COR-L47 (cell line): ENCODE data around the gene ABHD3.
"Not testable (repeated sequence)": the region's sequence is repeated elsewhere in the genome, so short reads cannot be mapped to it uniquely, and the experiment has no call there.

Experiments
- DNase-seq: peaks from one replicate; lab custom pipeline; 2025; lab: John Stamatoyannopoulos, UW

The ABHD3 gene

DNA sequence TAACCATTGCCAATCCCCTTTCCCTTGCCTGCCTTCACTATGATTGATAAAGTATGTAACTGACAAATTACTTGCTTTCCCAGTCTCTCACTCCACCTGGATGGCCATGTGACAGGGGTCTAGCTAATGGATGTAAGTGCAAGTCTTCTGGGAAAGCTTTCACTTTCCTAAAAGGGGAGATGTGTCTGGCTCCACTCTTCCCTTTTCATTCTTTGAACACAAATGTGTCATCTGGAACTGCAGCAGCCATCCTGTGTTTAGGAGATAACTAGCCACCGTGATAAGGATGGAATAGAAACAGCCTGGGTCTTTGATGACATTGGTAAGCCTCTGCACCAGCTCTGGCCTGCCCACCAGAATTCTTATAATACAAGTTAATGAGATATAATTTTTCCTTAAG, 54.3 kb downstream of the ABHD3 start:
- DNase-seq = no peak

DNA sequence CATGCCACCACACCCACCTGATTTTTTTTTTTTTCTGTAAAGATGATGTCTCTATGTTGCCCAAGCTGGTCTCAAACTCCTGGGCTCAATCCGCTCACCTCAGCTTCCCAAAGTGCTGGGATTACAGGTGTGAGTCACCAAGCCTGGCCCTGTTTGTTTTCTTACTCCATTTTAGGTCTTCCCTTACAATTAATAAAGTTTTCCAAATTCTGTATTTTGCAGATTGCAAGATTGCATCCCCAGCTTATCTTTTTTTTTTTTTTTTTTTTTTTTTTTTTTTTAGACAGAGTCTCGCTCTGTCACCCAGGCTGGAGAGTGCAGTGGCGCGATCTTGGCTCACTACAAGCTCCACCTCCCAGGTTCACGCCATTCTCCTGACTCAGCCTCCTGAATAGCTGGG, 64.2 kb downstream of the ABHD3 start:
- not testable (repeated sequence) for DNase-seq

DNA sequence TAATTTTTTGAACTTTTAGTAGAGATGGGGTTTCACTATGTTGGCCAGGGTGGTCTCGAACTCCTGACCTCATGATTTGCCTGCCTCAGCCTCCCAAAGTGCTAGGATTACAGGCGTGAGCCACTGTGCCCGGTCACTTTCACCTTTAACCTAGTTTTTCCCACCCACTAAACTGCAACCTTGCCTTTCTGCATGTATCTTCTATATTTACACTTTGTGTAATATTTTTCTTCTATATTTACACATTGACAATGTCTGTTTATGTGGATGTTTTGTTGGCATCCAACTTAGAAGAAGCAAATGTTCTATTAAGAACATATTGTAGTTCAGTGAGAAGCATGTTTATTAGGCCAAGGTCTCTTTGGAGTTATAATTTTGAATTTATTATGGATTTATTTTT, 65.8 kb downstream of the ABHD3 start:
- DNase-seq = no peak

DNA sequence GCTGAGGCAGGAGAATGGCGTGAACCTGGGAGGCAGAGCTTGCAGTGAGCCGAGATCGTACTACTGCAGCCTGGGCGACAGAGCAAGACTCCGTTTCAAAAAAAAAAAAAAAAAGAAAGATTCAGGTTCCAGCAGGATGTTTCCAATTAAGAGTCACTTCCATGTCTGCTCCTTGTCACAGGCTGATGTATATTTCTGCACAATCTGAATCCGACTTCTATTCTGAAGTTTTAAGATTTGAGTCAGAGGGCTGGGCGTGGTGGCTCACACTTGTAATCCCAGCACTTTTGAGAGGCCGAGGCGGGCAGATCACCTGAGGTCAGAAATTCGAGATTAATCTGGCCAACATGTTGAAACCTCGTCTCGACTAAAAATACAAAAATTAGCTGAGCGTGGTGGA, 67.8 kb downstream of the ABHD3 start:
- no peak for DNase-seq

DNA sequence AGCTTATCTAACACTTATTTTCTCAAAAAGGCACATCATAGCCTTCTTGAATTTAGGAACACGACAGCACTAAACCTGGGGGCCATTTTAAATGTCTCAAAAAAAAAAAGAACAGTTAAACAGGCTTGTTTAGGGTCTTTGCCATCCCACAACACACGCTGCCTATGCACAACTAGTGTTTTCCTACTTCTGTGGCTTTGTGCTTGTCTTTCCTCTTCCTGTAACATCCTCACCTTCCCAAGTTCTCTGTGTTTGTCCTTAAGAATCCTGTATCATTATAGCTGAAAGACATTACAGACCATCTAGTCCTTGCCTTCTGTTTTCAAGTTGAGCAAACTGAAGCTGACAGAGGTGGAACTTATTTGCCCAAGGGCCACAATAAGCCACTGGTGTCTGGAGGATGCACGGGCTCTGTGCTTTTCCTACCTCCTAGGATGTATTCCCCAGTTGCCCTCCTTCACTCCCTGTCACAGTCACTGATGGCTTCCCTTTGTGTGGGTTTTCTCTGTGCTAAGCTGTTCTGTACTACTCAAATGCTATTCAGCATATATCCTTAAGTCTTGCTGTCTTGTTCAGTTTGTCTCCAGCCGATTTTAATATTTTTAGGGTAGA, 69.9 kb downstream of the ABHD3 start:
- DNase-seq = no peak

DNA sequence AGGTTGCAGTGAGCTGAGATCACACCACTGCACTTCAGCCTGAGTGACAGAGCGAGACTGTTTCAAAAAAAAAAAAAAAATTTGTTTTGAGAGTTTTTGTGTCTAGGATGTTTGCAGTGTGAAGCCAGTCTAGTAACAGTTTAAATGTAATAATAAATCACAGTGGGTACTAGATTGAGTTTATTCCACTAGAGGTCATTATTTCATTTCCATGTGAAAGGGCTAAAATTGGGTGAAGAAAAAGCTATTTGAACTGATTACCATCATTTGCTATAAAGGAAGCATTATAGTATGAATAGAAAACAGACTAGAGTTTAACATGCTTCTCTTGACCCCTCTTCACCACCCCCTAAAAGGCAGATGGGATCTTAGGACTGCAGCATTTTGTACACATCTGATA, 72.2 kb downstream of the ABHD3 start:
- no peak for DNase-seq

DNA sequence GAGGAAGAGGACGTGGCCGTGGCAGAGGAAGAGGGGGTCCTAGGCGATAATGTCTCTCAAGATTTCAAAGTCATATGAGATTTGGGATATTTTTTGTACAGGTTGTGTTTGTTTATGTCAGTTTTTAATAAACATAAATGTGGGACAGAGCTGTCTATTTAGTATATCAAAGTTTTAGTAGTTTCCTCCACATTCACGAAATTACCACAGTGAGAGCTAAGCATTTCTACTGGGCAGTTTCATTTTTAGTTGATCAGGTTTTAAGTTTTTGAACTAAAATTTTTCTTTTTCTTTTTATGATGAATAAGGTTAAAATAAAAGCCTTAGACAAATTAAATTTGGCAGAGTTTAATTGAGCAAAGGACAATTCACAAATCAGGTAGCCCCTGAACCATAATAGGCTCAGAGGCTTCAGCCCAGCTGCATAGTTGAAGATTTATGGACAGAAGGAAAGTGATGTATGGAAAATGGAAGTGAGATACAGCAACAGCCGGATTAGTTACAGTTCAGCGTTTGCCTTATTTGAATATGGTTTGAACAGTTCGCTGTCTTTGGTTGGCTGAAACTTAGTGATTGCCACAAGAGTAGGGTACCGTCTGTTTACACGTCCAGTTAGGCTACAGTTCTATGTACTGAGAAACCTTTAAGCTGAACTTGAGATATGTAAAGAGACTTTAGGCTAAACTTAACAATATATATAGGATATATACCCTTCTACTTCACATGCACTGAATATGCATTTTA, 75.3 kb downstream of the ABHD3 start:
- no peak for DNase-seq

DNA sequence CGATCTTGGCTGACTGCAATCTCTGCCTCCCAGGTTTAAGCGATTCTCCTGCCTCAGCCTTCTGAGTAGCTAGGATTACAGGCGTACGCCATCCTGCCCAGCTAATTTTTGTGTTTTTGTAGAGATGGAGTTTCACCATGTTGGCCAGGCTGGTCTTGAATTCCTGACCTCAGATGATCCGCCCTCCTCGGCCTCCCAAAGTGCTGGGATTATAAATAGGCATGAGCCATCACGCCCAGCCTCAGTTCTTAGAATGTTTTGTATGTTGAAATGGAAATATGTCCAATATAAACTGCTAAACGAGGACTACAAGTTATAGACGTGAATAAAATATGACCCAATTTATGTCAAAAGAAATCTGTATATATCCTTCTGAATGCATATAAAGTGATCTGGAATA, 82.9 kb downstream of the ABHD3 start:
- not testable (repeated sequence) for DNase-seq

DNA sequence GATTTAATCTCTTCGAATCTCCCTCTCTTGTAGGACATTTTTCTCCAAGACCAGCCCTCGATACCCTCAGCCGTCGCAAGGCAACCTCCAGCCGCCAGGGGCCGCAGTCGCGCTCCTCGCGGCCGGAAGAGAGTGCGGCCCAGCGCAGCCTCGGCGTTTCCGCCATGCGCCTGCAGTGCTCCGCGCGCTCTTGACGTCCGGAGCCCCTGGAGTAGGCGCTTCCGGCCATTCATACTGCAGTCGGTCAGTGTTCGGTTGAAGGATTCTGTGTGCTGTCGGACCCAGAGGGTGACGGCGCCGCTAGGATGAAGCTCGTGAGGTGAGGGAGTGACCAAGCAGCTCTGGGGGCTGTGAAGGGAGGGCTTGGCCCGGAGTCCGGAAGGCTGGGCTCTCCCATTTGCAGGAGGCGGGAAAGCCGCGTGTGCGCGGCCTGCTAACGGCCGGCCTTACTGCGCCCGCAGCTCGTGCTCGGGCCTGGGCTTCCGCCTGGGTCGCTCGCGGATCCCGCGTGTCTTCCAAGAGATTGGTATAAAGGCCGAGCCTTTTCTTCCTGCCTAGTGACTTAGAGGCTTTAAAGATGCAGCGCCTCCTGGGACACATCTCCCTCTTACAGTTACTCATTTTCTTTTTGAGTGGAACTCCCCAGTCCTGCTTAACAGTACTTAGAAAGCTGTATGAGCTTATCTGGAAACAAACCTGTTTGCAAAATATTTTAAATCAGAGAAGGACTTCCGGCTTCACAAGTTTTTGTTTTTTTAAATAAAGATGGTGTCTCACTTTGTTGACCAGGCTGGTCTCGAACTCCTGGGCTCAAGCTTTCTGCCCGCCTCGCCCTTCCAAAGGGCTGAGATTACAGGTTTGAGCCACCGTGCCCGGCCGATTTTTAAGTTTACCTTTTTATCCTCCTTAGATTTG, 92.2 kb downstream of the ABHD3 start, which contains the start of gene SNRPD1:
Gene SNRPD1 (plus strand): TSS at position 190 of the 915 bp plus-strand sequence. CDS start 116 bp downstream, at position 306.
- peak; percentile 95 for DNase-seq

DNA sequence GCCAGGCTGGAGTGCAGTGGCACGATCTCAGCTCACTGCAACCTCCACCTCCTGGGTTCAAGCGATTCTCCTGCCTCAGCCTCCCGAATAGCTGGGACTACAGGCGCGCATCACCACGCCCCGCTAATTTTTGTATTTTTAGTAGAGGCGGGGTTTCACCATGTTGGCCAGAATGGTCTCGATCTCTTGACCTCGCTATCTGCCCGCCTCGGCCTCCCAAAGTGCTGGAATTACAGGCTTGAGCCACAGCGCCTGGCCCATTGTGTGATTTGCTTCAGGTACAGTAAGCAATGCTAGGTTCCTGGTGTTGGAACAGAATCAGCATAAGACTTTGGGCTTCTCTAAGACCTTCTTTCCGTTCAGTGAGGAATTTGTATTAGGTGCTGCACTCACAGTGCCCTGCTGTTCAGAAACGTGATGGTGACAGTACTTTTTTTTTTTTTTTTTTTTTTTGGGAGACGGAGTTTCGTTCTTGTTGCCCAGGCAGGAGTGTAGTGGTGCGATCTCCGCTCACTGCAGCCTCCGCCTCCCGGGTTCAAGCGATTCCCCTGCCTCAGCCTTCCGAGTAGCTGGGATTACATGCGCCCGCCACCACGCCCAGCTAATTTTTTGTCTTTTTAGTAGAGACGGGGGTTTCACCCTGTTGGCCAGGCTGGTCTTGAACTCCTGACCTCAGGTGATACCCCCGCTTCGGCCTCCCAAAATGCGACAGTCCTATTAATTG, 93.0 kb downstream of the ABHD3 start:
- not testable (repeated sequence) for DNase-seq

DNA sequence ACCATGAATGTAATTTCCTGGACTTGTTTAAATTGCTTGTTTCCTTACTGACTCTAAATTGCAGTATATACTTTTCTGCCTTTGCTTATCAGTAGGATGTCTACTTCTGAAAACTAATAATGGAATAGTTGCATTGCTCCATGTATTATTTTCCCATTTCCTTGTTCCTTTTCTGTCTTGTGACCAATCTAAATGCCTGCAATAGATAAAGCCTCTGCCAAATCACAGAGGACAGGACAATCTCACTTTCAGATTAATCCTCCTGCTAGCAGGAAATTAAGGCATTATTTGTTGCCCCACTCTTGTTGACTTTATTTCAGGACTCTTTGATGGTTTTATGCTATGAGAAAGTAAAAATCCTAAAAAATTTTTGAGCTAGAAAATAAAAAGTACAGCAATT, 99.4 kb downstream of the ABHD3 start:
- no peak for DNase-seq

DNA sequence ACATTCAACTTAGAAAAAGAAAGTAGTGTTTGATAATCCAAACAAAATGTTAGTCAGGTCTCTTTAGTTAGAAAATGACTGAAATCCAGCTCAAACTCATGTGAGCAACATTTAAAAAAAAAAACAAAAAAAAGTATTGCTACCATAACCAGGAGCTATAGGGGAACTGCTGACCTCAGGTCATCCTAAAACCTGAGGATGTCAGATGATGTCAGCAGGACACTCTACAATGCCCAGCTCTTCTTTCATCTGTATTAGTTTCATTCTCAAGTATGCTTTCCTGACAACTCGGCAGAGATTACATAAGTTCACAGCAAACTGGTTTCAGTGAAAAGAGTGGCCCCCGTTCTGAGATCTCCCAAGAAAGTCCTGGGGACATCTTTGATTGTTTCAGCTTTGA, 99.9 kb downstream of the ABHD3 start:
- DNase-seq = no peak

DNA sequence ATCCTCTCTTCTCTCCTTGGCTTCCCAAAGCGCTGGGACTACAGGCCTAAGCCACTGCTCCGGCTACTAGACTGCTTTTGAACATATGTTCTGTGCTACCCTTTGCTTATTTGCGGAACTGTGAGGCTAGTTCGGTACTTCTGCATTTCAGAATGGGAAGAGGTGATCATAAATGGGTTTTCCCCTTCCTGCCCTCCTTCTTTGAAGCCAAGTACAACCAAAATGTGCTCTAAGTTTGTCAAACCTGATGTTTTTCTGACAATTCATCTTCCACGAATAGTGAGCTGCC, 102.3 kb downstream of the ABHD3 start:
- DNase-seq = no peak
